H9 (cell line): ENCODE data around the gene TENT5C. TPM values are rescaled to one million over a fixed set of nuclear protein-coding genes. Genes with fewer than 3 reads are reported as not detected.

ENCODE experiments used
- DNase-seq: peaks from one replicate; pipeline ENCODE4 v3.0.0-alpha.2; 2017
- H2AFZ ChIP-seq: one replicate; pipeline ENCODE4 v1.6.1; 2013; ENCODE audit warnings: mild to moderate bottlenecking, low read length, control low read depth, moderate library complexity
- H2AK5ac ChIP-seq: 2 replicates; pipeline ENCODE4 v1.6.1; 2013; ENCODE audit warnings: low read length, control low read depth, mixed read lengths; ENCODE audit not compliant: insufficient read length
- H2BK120ac ChIP-seq: one replicate; pipeline ENCODE4 v1.6.1; 2013; ENCODE audit warnings: low read depth, mild to moderate bottlenecking, low read length, control low read depth, inconsistent platforms; ENCODE audit not compliant: poor library complexity, severe bottlenecking
- H2BK12ac ChIP-seq: 2 replicates; pipeline ENCODE4 v1.6.1; 2013; ENCODE audit warnings: low read length, control low read depth, mixed read lengths, low read depth; ENCODE audit not compliant: insufficient read length
- H2BK15ac ChIP-seq: 2 replicates; pipeline ENCODE4 v1.6.1; 2013; ENCODE audit warnings: low read depth, low read length, control low read depth
- H2BK20ac ChIP-seq: one replicate; pipeline ENCODE4 v1.6.1; 2013; ENCODE audit warnings: low read depth, mild to moderate bottlenecking, low read length, control low read depth, inconsistent platforms; ENCODE audit not compliant: poor library complexity, severe bottlenecking
- H2BK5ac ChIP-seq: 2 replicates; pipeline ENCODE4 v1.6.1; 2013; ENCODE audit warnings: low read length, control low read depth, mixed read lengths; ENCODE audit not compliant: insufficient read length
- H3K14ac ChIP-seq: 2 replicates; pipeline ENCODE4 v1.6.1; 2013; ENCODE audit warnings: low read length, control low read depth; ENCODE audit not compliant: insufficient read depth
- H3K18ac ChIP-seq: 2 replicates; pipeline ENCODE4 v1.6.1; 2013; ENCODE audit warnings: low read depth, mild to moderate bottlenecking, mixed read lengths, low read length, control low read depth; ENCODE audit not compliant: insufficient read length
- H3K23ac ChIP-seq: 2 replicates; pipeline ENCODE4 v1.6.1; 2013; ENCODE audit warnings: low read length, control low read depth, mixed read lengths, low read depth; ENCODE audit not compliant: insufficient read length
- H3K23me2 ChIP-seq: 2 replicates; pipeline ENCODE4 v1.6.1; 2013; ENCODE audit warnings: low read depth, mild to moderate bottlenecking, mixed read lengths, low read length, control low read depth; ENCODE audit not compliant: insufficient read length, poor library complexity, severe bottlenecking
- H3K27ac ChIP-seq: 2 replicates; pipeline ENCODE4 v1.5.1; 2013; ENCODE audit warnings: low read length, control low read depth, mixed read lengths, low read depth; ENCODE audit not compliant: insufficient read length
- H3K27me3 ChIP-seq: 2 replicates; pipeline ENCODE4 v1.6.1; 2013; ENCODE audit warnings: low read length, control low read depth, inconsistent platforms; ENCODE audit not compliant: insufficient read depth
- H3K4ac ChIP-seq: 2 replicates; pipeline ENCODE4 v1.6.1; 2013; ENCODE audit warnings: low read depth, mild to moderate bottlenecking, control low read depth, inconsistent platforms, low read length, moderate library complexity
- H3K4me1 ChIP-seq: 2 replicates; pipeline ENCODE4 v1.6.1; 2013; ENCODE audit warnings: low read length, control low read depth, inconsistent platforms; ENCODE audit not compliant: insufficient read depth
- H3K4me2 ChIP-seq: 2 replicates; pipeline ENCODE4 v1.6.1; 2013; ENCODE audit warnings: low read length, control low read depth, mixed read lengths; ENCODE audit not compliant: insufficient read length, insufficient read depth
- H3K56ac ChIP-seq: 2 replicates; pipeline ENCODE4 v1.6.1; 2013; ENCODE audit warnings: low read depth, mild to moderate bottlenecking, mixed read lengths, low read length, control low read depth; ENCODE audit not compliant: insufficient read length
- H3K79me1 ChIP-seq: 2 replicates; pipeline ENCODE4 v1.6.1; 2013; ENCODE audit warnings: low read depth, mild to moderate bottlenecking, moderate library complexity, low read length, control low read depth, inconsistent platforms; ENCODE audit not compliant: insufficient read depth, poor library complexity, severe bottlenecking
- H3K79me2 ChIP-seq: 2 replicates; pipeline ENCODE4 v1.6.1; 2013; ENCODE audit warnings: low read length, control low read depth, inconsistent platforms; ENCODE audit not compliant: insufficient read depth
- H3K9ac ChIP-seq: 2 replicates; pipeline ENCODE4 v1.6.1; 2013; ENCODE audit warnings: low read length, control low read depth, mixed read lengths; ENCODE audit not compliant: insufficient read length; ENCODE audit errors: extremely low read depth
- H3K9me3 ChIP-seq: one replicate; pipeline ENCODE4 v1.6.1; 2013; ENCODE audit warnings: low read depth, low read length, inconsistent platforms; ENCODE audit not compliant: control insufficient read depth
- H3T11ph ChIP-seq: one replicate; pipeline ENCODE4 v1.6.1; 2013; ENCODE audit warnings: mild to moderate bottlenecking, low read length, control low read depth, inconsistent platforms
- H4K20me1 ChIP-seq: one replicate; pipeline ENCODE4 v1.6.1; 2013; ENCODE audit not compliant: control insufficient read depth, insufficient read length, insufficient read depth
- H4K5ac ChIP-seq: 2 replicates; pipeline ENCODE4 v1.6.1; 2013; ENCODE audit warnings: low read depth, mild to moderate bottlenecking, mixed read lengths, low read length, control low read depth; ENCODE audit not compliant: insufficient read length
- H4K8ac ChIP-seq: replicated peaks from 2 replicates; pipeline ENCODE4 v1.6.1; 2013; ENCODE audit warnings: low read length, control low read depth, mixed read lengths, low read depth; ENCODE audit not compliant: insufficient read length
- H4K91ac ChIP-seq: 2 replicates; pipeline ENCODE4 v1.6.1; 2013; ENCODE audit warnings: low read depth, mild to moderate bottlenecking, moderate library complexity, mixed read lengths, low read length, control low read depth; ENCODE audit not compliant: insufficient read length
- H3K27ac Mint-ChIP-seq, 3 experiments: 2 replicates in 2 of 3; 3 replicates in 1 of 3; pipeline ENCODE4 v1.8.0; 2020 to 2021; ENCODE audit warnings: mixed read lengths in 3 of 3, mild to moderate bottlenecking in 1 of 3, moderate library complexity in 1 of 3
- H3K27me3 Mint-ChIP-seq: 2 replicates; pipeline ENCODE4 v1.8.0; 2021; ENCODE audit warnings: low read depth, mild to moderate bottlenecking, moderate library complexity, mixed read lengths
- H3K36me3 Mint-ChIP-seq, 3 experiments: 2 replicates in 2 of 3; 3 replicates in 1 of 3; pipeline ENCODE4 v1.8.0; 2020 to 2021; ENCODE audit warnings: low read depth in 3 of 3, mixed read lengths in 3 of 3; ENCODE audit not compliant: insufficient read depth in 1 of 3
- H3K4me1 Mint-ChIP-seq, 2 experiments: 2 replicates each; pipeline ENCODE4 v1.8.0; 2020; ENCODE audit warnings: mixed read lengths in 2 of 2
- H3K4me3 Mint-ChIP-seq, 2 experiments: 2 replicates in 1 of 2; 3 replicates in 1 of 2; pipeline ENCODE4 v1.8.0; 2020 to 2021; ENCODE audit warnings: mild to moderate bottlenecking in 2 of 2, mixed read lengths in 2 of 2, moderate library complexity in 1 of 2
- H3K9me3 Mint-ChIP-seq, 2 experiments: 2 replicates in 1 of 2; 3 replicates in 1 of 2; pipeline ENCODE4 v1.8.0; 2020; ENCODE audit warnings: mild to moderate bottlenecking in 2 of 2, mixed read lengths in 2 of 2, moderate library complexity in 1 of 2
- WGBS: extraction: QIAGEN DNeasy Blood & Tissue Kit; methylation state at CpG from one replicate; pipeline ENCODE4 v1.1.7; 2013; ENCODE audit warnings: missing lambda C conversion rate, low lambda C conversion rate, mixed read lengths; ENCODE audit not compliant: insufficient read length; ENCODE audit errors: extremely low coverage; 5-methylcytosine and 5-hydroxymethylcytosine counted together
- total RNA-seq: library from RNA; stranded (reverse); gene quantifications from 2 replicates; pipeline ENCODE4 v1.2.1, GENCODE V29; 2021
- TF ChIP-seq, protein P1 (sequence below): fragments of 200-600 bp; sonication (generic); conservative IDR thresholded peaks from 3 replicates; pipeline ENCODE4 v1.8.0; 2021; ENCODE audit warnings: antibody characterized with exemption, mild to moderate bottlenecking

TENT5C gene
- total RNA-seq, 1 experiment from 2014 or later: 0.37 TPM

DNA sequence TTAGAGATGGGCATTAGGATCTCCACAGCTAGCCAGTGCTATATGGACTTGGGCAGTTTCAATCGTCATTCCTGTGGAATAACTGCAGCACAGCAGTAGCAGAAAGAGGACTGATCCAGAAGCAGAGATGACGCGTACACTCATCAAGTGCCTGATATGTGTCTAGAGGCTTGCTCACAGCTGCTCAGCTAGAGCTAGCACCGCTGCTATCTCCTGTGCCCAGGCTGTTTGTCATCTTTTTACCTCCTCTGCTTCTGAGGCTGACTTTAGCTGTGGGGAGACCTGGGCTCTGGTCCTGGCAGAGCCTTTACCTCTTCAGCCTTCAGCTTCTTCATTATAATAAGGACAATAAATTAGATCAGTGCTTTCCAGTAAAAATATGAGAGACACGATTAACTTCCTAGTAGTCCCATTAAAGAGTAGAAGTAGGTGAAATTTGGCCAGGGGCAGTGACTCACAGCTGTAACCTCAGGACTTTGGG lies 5.3 kb downstream of the TENT5C start:
- Mint-ChIP-seq H3K27ac (no peak overlapping the region), H3K36me3 (no peaks in the 10 kb centered on the region), H3K27me3 (peaks cover 86% of the 10 kb centered on the region), H3K4me1 (peaks cover 27 to 28% of the 10 kb centered on the region in 2 experiments), H3K9me3 (no peaks in the 10 kb centered on the region), H3K4me3 (no peak overlapping the region)
- Histone ChIP-seq H3K23me2 (peaks cover 10% of the 10 kb centered on the region), H4K5ac (no peak overlapping the region), H3K27ac (no peak overlapping the region), H3K79me2 (no peaks in the 10 kb centered on the region), H4K91ac (no peak overlapping the region), H3K4me1 (no peaks in the 10 kb centered on the region), H3K56ac (no peak overlapping the region), H3K4ac (no peak overlapping the region), H3K14ac (no peak overlapping the region), H3K18ac (no peak overlapping the region), H2BK15ac (no peak overlapping the region), H4K20me1 (no peaks in the 10 kb centered on the region), H3K9ac (no peak overlapping the region), H2BK5ac (no peak overlapping the region), H3T11ph (no peak overlapping the region), H2BK120ac (no peak overlapping the region), H3K9me3 (no peaks in the 10 kb centered on the region), H3K4me2 (no peak overlapping the region), H2BK20ac (no peak overlapping the region), H3K79me1 (no peaks in the 10 kb centered on the region), H2BK12ac (no peak overlapping the region), H3K23ac (no peak overlapping the region), H2AK5ac (no peak overlapping the region), H4K8ac (no peak overlapping the region), H3K27me3 (peaks cover 4% of the 10 kb centered on the region; the same call in 1 of the 2 replicates), H2AFZ (no peak overlapping the region)
- peak; percentile 5 for DNase-seq
- no CpG with 5 or more reads among the region's 5 CpGs for WGBS
- TF ChIP-seq, protein P1, sequence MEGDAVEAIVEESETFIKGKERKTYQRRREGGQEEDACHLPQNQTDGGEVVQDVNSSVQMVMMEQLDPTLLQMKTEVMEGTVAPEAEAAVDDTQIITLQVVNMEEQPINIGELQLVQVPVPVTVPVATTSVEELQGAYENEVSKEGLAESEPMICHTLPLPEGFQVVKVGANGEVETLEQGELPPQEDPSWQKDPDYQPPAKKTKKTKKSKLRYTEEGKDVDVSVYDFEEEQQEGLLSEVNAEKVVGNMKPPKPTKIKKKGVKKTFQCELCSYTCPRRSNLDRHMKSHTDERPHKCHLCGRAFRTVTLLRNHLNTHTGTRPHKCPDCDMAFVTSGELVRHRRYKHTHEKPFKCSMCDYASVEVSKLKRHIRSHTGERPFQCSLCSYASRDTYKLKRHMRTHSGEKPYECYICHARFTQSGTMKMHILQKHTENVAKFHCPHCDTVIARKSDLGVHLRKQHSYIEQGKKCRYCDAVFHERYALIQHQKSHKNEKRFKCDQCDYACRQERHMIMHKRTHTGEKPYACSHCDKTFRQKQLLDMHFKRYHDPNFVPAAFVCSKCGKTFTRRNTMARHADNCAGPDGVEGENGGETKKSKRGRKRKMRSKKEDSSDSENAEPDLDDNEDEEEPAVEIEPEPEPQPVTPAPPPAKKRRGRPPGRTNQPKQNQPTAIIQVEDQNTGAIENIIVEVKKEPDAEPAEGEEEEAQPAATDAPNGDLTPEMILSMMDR: no peak
